Activated CD8-positive, alpha-beta memory T cell treated with anti-CD3 and anti-CD28 coated beads for 48 hours (primary cell): Measurements from ENCODE around the gene NAV2.
A peak's percentile ranks its signal among the peaks of the same experiment; 100 is the strongest.

Experiments used
- DNase-seq, 3 experiments: peaks; one replicate each; pipeline ENCODE4 v3.0.0-alpha.2; 2020; ENCODE audit warnings: low read depth in 2 of 3, low spot score in 2 of 3

The NAV2 gene, protein sequence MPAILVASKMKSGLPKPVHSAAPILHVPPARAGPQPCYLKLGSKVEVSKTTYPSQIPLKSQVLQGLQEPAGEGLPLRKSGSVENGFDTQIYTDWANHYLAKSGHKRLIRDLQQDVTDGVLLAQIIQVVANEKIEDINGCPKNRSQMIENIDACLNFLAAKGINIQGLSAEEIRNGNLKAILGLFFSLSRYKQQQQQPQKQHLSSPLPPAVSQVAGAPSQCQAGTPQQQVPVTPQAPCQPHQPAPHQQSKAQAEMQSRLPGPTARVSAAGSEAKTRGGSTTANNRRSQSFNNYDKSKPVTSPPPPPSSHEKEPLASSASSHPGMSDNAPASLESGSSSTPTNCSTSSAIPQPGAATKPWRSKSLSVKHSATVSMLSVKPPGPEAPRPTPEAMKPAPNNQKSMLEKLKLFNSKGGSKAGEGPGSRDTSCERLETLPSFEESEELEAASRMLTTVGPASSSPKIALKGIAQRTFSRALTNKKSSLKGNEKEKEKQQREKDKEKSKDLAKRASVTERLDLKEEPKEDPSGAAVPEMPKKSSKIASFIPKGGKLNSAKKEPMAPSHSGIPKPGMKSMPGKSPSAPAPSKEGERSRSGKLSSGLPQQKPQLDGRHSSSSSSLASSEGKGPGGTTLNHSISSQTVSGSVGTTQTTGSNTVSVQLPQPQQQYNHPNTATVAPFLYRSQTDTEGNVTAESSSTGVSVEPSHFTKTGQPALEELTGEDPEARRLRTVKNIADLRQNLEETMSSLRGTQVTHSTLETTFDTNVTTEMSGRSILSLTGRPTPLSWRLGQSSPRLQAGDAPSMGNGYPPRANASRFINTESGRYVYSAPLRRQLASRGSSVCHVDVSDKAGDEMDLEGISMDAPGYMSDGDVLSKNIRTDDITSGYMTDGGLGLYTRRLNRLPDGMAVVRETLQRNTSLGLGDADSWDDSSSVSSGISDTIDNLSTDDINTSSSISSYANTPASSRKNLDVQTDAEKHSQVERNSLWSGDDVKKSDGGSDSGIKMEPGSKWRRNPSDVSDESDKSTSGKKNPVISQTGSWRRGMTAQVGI (N-terminal part only)

GRCh38 chr11:19712281-19713195 is at the start of gene NAV2:
Gene NAV2 (plus strand): TSS chr11:19712837. CDS start chr11:19713696, 859 bp downstream.
- peak in 2 of 3 experiments; percentile 37 to 62 for DNase-seq

DNA sequence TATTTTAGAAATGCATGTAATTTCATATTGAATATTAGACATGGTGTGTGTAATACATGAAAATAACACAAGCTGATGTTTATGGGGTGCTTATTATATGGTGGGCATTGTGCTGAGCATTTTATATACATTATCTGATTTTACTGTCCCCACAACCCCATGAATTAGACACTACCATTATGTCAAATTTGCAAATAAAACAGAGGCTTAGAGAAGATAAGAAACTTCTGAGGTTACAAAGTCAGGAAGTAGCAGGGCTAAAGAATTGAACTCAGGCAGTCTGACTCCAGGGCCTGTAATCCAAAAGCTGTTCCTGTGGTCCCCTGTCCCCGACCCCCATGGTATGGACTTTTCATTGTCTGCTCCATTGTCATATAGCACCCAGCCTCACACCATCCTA is 49.4 kb upstream of the NAV2 start:
- DNase-seq, result no peak

DNA sequence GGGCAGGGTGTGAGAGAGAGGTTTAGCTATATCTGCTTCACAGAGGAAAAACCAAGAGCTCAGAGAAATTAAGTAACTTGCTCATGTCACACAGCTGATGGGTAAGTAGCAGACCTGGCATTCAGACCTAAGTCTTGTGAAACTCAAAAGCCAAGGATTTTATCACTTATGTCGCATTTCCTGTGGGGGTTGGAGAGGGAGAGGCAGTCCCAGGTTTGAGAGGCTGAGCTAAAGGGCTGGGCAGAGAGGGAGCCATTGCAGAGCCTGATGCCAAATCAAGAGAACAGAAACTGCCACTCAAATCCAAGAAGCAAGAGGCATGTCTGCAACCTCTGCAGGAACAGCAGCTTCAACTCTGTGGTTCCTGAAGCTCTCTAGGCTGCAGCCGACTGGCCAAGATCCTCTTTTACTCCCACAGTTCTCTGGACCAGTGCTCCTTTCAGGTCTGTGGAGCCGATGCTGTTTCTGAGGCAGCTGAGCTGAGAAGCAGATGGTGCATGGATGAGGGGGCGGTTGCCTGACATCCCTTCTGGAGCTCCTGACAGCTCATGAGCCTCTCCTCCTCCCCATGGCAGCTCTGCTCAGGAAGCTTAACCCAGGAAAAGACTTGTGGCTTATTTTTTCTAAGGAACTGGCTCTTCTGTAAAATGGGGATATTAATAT is 47.6 kb upstream of the NAV2 start:
- DNase-seq, result no peak

DNA sequence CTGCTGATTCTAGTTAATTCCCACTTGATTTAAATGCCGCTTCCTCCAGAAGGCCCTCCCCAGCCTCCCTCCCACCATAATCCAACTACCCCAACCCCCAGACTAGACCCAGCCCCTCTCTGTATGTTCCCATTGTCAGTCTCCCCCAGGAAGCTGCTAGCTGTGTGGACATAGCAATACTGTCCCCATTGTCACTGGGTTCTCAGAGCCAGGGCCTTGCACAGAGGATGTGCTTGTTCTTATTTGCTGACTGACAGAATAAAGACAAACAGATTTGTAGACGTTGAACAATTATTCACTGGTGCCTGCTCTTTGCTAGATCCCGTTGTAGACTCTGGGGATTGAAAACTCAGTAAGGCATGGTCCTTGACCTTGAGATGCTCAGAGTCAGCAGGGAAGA is 45.7 kb upstream of the NAV2 start:
- DNase-seq, result no peak

DNA sequence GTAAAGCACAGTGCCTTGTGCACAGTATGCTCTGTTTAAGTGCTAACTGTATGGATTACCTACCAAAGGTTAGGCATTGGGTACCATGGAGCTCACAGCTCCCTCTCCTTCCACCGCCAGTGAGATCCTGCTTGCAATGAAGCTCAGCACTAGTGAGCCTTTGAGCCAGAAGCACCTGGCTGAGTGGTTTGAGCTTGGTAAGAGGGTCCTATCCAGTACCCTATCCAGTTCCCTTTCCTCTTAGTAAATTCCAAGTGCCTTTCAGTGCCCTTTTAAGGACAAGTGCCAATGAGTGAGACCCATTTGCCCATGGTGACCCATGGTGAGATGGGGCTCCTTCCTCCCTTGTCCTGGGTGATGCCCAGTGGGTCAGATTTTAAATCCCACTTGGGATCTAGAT is 43.1 kb upstream of the NAV2 start:
- DNase-seq, result no peak

DNA sequence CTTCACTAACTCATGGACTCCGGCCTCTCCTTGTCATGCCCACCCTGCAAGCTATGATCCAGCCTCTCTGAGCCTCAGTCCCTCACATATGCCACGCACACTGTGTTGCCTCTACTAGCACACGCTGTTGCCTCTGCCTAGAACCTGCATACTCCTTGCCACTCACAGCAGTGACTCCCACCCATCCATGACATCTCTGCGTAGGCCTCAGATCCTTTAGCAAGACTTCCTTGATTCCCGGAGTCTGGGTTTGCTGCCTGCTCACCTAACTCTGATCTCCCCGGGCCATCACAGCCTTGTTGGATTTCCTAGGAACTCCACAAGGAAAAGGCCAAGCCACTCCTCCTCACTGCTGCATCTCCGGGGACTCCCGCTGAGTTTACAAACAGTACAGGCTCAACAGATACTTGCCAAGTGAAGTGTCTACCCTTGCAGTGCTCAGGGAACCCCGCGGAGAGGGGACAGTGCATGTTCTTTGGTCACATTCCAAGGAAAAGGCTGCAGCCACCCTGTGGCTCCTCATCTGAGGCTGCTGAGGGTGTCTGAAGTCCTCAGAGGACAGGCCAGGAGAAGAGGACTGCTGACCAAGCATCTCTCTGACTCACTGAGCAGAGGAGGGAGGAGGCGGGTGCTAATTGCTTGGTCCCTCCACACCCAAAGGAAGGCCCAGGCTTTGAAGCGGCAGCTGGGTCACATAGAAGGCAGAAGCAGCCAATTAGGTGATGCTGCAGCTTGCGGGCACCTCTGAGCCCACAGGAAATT is 42.4 kb upstream of the NAV2 start:
- no peak for DNase-seq

GRCh38 chr11:19672586-19673206 is 39.9 kb upstream of the NAV2 start:
- no peak for DNase-seq

GRCh38 chr11:19673924-19674729 is 38.5 kb upstream of the NAV2 start:
- DNase-seq, result no peak

DNA sequence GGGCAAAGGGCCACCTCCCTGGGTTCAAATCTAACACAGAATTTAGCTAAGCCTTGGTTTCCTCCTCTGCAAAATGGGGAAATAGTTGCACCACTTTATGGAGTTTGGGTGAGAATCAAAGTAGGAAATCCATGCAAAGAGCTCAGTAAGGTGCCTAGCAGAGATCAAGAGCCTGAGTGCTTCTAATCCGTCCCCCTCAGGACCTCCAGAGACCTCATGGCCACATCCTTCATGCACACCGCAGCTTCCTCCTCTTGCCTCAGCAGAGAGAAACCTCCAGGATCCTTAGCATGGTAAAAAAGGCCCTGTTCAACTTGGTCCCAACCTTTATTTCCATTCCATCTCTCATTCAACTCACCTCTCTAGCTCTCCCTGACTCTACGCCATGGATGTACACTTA is 37.8 kb upstream of the NAV2 start:
- no peak for DNase-seq

GRCh38 chr11:19675397-19675796 is 37.2 kb upstream of the NAV2 start:
- no peak for DNase-seq

DNA sequence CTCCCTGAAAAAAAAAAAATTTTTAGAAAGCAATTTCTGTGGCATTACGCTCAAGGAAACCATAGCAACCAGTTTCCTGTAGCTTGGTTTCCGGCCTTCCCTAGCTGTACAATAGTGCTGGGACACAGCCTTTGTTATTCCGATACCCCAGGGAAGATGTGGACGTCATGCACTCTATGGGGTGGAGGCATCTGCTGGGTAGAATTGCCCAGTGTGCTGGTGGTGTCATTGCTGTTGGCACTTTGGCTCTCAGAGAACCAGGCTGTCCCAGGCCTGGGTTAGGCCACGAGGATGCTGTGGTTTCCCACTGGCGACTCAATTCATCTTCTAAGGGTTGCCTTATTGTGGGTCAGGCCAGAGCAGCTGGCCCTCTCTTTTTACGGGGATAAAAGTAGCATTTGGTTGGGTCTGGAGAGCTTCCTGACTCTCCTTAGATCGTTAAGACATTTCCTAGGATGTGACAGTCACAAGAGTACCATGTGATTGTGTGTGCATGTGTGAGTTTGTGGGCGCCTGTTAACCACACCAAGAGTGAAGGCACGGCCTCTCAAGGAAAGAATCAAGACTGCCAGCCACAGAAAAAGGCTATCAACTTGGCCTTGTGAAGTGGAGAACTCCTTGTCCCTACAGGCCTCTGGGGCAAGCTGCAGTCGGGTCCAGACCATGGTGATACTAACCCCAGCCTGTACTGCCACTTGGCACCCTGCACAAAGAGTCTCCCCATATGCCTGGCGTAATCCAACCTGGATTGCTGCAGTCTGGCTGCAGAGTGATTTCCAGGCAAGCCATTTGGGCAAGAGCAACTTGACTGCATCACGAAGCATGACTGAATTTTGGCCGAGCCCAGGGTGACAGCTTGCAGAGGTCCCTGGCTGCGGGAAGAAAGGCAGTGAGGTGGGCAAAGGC is 35.9 kb upstream of the NAV2 start:
- no peak for DNase-seq

- DNase-seq, result no peak
Measured at GRCh38 chr11:19677381-19678080, 35.1 kb upstream of the NAV2 start.

GRCh38 chr11:19679952-19680828 is 32.4 kb upstream of the NAV2 start:
- no peak for DNase-seq

DNA sequence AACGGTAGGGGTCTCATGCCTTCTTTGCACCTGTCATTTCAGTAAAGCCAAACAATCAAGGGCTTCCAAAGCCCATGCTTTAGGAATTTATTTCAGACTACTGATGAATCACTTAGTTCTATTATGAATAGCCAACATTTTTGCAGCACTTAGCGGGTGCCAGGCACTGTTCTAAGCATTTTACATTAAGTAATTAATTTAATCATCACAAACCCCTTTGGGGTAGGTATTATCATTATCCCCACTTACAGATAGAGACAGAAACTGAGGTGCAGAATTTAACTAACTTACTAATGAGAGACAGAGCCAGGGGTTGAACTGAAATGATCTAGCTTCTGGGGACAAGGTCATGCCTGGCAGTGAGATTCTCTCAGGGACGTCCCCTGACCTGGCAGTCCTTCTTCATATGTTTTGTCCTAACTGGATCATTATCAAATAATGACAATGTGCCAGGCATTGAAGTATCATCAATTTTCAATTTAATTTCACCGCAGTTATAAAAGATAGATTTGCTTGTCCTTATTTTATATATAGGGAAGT is 31.7 kb upstream of the NAV2 start:
- DNase-seq, result no peak

DNA sequence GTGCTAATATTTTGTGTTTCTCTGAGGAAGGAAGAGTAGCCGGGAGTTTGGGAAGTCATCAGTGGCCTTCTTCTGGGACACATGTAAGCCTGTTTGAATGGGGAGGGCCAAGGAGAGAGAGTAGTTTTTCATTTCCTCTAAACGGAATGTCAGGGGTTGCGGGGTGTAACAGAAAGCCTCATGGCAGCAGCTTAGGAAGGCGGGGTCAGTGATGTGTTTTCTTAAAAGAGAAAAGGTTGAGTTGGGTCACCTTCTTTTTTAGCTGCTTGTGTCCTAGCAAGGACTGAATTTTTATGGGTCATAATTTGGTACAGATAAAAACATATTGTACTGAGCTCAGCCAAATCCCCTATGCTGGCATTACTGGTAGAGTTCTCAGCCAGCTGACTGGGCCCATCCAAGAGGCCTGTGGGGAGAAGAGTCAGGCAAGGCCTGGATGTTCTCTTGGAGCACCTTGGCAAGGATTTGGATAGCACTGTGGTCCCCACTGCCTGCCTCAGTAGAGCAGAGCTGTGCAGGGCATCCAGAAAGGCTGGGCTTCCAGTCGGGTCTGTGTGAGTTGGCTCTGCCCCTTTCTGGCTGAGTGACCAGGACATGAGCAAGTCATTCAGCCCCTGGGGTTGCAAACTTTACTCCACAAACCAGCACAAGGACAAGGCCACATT is 29.4 kb upstream of the NAV2 start:
- no peak for DNase-seq
